DMS 273 (cell line): Measurements from ENCODE around the gene RERE.

Experiments used
- DNase-seq: peaks from one replicate; lab custom pipeline; 2025; ENCODE audit not compliant: unreplicated experiment; lab: John Stamatoyannopoulos, UW

Gene RERE

DNA sequence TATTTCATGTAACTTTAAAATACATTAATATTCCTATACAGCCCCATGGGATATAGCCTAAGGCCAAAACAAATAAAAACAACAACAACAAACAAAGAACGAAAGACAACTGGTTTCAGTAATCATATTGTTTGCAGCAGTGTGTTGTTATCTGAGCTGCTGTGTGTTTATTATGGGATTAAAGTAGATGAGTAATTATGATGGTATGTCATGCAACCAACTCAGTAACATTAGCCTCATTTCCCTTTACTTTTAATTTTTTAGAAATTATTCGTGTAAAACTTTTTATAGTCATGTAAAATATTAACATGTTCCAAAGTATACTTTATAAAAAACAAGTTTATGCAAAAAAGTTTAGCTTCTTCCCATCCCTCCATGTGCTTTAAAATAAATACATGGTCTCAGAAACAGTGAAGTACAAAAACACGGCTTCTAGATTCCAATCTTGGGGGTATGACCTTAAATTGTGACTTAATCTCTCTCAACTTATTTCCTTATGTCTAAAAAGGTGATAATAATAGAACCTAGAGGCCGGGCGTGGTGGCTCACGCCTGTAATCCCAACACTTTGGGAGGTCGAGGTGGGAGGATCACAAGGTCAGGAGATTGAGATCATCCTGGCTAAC is 323.4 kb downstream of the RERE start:
- no peak for DNase-seq

DNA sequence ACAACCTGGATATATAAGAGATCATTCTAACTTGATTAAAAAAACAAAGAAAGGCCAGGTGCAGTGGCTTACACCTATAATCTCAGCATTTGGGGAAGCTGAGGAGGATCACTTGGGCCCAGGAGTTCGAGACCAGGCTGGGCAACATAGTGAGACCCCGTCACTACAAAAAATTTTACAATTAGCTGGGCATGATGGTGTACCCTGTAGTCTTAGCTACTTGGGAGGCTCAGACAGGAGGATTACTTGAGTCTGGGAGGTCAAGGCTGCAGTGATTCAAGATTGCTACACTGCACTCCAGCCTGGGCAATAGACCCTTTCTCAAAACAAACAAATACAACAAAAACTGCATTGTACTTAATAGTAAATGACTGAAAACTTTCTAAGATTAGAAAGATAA is 330.2 kb downstream of the RERE start:
- no peak for DNase-seq

DNA sequence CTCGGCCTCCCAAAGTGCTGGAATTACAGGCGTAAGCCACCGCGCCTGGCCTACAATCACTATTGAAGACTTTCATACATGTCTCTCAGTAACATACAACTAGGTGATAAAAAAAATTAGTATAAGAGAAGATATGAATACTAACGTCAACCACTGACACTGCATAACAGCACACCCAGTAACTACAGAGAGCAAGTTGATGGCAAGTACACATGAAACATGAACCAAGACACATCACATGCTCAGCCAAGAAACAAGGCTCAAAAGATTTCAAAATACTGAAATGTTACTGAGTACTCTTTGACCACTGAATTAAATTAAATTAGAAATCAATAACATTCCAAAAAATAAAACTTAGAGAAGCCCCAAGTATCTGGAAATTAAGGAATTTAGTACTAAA is 331.4 kb downstream of the RERE start:
- no peak for DNase-seq

DNA sequence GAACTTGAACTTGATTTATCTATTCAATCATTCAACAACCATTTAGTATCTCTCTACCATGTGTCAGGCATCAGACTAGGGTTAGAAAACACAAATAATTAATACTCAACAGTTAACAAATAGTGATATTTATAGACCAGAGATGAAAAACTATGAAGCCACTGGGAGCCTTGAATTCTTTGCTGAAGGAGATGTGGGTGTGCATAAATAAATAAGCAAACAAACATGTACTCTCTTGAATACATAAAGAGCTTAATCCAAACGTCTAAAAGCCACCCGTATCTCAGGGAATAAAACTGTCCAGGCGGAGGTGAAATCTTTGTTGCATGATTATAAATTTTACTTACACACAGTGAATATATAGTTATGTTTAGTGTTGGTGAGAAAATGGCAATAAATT is 333.9 kb downstream of the RERE start:
- no peak for DNase-seq

DNA sequence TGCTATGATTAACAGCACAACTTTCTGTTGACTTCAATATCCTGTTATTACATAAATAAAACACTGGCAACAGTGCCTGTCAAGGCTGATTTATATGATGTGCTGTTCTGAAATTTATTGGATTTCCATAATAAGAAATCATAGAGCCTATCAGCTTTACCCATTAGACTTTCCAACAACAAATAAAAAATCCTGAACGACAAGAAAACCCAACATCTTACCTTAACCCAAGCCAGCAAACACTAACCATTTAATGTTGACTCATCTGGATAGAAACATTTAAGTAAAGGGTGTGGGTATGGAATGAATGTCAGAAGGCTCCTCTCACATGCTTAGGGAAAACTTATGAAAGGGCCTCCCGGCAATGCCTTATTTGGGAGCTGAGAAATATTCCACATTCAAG is 334.5 kb downstream of the RERE start:
- no peak for DNase-seq

DNA sequence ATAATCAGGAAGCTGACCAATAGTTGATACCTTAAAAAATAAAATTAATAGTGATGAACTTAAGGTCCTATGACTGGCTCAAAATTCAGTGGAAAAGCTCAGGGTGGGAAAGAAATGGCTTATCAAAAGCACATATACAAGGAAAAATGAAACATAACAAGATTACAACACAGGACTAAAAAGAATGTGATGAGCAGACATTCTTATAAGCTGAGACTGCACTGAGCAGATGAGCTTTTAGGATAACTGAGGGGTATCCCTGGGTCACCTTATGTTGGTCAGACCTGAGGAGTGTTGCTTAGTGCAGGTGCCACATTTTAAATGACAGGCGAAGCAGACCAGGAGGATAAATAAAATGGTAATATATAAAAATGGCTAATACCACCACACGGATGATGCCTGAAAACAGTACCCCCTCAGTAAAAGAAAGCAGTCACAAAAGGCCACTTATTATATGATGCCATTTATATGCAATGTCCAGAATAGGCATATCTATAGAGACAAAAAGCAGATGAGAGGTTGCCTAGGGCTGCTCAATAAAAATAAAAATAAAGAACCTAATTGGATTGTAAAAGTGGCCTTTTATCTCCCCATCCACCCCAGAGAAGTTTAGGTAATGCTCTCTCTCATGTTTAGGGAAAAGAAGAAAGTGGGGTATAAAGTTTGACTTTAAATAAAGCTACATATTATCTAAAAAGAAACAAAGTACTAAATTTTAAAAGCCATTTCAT is 335.6 kb downstream of the RERE start:
- DNase-seq: no peak

DNA sequence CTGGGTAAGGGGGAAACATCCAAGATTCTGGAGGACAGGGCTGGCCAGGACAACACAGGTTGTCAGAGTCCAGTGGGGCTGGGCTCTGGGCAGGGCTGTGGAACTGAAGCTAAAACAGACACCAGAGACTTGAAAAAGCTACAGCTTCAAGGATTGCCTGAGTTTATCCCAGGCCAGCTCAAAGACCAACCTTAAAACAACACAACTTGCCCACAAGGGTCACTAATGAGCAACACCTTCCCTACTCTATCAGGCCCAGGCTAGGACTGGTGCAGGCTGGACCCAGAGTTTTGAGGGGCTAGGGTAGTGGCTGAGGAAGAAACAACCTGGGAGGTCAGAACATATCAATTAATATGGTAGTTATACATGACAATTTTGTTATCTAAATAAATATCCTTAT is 338.9 kb downstream of the RERE start:
- DNase-seq: no peak

DNA sequence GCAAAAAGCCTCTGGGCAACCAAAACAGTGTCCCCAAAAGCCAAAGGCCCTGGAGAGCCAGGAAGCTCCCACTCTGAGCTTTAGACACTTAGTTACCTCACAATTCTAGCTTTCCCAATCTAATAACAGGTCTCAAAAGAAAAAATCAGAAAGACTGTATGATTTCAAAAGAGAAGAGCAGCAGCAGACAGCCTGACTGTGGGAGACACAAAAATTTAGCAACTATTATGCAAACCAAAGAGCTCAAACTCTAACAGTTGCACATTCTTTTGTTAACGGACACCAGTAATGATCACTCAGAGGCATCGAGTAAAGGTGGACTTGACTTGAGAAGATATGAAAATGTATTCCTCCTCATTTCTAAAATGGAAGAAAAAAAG is 339.5 kb downstream of the RERE start:
- no peak for DNase-seq

DNA sequence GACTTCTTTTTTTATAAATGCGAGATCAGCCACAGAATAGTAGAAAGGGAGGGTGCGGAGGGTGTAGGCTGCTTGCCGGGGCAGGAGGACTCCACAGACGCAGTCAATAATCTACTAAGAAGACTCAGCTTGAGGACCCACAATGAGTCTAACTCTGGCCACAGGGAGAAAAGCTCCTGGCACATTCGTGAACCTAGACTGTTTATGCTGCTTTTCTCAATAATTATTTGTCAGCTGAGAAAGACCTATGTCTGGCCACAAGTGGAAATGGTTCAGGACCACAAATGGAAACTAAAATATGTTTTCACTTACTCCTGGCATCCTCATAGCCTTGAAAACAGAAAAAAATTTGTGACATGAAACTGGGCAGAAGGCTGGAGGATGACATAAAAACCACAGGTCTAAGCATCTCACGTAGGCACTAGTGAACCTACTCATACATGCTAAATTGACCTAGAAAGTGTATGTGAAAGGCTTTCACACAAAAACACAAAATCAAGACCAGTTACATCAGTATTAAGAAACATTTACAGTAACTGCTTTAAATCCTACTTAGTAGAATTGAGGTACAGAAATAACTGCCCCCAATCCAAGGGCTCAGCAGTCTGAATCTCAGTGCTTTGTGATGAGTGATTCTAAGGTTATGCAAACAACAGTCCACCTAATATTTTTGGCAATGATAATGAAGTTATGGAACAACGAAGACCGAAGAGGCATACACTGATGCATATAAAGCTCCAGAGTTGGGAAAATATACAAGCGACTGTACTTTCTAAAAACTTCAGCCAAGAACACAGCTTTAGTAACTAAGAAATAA is 340.1 kb downstream of the RERE start:
- no peak for DNase-seq

DNA sequence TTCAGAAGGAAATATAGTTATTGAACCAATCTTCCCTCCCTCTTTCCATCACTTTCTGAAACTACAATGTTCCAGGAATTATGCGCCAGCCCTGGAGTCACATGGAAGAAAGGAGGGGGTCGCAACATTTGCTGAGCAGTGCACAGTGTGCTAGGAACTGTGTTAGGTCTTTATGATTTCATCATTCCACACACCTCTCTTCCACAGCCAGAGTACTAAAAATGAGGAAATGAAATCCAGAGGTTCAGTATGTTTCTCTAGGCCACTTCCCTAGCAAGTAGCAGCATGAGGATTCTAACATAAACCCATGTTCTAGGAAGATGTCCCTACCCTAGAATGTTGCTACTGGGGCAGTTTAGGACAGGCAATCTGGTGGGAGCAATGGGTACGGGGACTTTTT is 341.4 kb downstream of the RERE start:
- DNase-seq: no peak

DNA sequence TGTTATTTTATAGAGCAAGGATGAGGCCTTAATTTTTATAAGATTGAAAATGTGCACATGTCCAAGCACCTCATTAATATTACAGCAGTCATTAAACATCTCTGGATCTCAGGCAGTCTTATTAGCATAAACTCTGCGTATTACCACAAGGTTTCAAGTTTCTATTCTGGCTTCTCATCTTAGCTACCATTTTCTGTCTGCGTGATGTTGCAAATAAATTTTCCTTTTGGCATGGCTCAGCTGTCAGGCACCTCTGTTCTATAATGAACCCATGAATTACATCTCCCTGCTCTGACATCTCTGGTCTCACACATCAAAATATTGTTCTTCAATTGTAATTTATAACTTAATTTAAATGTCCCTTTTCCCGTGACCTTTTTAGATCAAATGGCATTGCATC is 343.1 kb downstream of the RERE start:
- peak; percentile 68 for DNase-seq

DNA sequence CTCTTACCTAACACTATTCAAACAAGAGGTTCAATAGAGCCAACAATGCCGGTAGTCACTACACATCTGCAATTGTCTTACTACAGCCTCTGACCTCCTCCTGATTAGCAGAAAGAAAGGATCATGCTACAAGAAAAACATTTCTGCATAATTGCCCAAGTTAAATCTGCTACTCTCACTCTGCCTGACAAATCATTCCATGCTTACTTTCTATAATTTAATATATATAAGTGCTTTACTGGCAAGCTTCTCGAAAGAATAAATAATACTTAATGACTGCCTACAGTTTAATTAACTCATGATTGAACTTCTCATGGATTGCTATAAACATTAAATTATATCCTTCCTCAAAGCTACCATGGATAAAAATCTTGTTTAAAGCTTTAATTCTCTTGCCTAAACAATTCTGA is 343.5 kb downstream of the RERE start:
- DNase-seq: no peak

DNA sequence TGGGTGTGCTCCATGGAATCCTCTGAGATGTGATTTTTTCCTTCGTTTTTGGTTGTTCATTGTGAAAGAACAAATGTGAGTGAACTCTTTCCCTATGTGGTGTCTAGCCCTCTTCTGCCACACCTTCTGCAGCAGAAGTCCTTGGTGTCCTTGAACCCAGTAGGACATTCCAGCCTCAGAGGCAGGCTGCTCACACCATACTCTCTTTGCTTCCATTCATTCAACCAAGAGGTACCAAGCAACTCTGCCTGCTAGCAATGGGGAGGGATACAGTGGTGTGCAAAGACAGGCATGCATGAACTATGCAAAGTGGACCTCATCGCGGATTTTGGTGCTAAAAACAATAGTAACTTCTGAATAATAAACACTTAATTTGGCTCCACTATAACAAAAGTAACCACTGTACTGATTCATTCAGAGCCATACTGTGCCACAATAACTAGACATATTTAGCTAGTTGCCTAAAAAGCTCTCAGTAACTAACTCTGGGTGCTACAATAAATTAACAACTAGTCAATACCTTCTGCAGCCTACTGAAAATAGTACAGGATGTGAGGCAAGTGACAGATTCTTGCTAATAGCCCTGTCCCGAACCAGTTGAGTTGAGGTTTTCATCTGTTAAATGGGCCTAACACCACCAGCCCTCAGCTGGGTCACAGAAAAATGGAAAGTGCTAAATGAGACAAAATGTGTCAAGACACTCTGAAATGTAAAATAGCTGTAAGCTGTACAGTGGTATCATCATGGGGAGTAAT is 344.1 kb downstream of the RERE start:
- no peak for DNase-seq

DNA sequence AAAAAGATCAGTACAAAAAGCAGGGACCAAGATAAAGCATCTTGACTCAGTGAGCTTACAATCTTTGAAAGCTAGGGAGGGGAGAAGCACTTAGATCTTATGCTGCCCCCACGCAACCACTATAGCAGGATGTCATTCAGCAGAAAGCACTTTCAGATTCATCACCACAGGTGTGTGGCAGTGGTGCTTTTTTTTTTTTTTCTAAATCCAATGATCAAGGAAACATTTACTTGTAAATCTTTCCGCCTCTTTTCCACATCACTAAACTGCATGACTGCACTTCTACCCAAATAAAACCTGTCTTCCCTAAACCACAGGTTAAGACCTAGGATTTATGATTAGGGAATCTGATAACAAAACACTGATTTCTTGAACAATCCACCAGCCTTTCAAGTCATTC is 344.8 kb downstream of the RERE start:
- no peak for DNase-seq

DNA sequence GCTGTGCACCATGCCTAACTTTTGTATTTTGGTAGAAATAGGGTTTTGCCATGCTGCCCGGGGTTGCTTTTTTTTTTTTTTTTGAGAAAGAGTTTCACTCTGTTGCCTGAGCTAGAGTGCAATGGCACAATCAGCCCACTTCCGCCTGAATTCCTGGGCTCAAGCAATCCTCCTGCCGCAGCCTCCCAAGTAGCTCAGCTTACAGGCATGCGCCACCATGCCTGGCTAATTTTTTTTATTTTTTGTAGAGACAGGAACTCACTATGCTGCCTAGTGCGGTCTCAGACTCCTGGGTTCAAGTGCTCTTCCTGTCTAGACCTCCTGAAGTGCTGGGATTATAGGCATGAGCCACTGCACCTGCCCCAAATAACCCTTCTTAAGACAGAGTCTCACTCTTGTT is 346.0 kb downstream of the RERE start:
- no peak for DNase-seq

DNA sequence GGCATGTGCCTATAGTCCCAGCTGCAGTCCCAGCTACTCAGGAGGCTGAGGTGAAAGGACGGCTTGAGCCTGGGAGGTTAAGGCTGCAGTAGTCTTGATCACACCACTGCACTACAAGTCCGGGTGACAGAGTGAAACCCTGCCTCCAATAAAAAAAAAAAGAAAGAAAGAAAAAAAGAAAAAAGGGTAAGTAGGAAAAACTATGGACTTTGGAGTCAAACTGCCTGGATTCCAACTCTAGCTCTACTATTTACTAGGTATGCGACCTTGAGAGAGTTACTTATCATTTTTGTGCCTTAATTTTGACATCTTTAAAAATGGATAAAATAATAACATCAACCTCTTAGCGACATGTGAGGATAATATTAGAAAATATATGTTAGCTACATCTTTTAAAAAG is 348.7 kb downstream of the RERE start:
- no peak for DNase-seq

DNA sequence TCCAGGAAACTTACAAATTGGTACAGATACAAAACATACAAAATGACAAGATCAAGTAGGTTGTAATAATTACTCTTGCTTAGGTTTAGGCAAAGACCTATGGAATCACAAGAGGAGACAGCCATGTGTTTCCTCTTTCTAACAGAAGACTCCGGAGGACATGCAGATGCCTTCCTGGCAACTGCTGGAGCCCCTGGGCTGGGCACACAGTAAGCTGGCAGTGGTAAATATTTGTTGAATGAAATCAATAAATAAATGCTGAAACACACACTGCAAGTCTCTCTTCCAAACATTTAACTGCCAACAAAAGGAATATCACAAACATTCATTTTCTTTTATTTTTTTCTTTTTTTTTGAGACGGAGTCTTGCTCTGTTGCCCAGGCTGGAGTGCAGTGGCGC is 350.1 kb downstream of the RERE start:
- no peak for DNase-seq

DNA sequence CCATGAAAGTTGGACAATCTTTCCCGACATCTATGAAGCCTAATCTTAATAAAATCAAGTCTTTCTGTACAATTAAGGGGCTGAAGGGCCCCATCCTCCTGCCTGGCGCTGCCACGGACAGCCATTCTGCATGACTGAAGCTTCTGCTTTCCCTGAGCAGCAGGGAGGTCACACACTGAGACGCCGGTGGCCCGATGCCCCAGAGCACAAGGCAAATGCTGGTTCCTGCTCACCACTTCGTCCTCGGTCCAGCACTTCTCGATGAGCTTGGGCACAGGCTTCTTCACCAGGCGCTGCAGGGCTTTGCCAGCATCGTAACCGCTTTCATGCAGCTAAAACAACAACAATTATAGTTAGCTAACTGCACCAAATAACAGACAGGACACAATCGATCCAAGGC is 351.7 kb downstream of the RERE start:
- DNase-seq: no peak

DNA sequence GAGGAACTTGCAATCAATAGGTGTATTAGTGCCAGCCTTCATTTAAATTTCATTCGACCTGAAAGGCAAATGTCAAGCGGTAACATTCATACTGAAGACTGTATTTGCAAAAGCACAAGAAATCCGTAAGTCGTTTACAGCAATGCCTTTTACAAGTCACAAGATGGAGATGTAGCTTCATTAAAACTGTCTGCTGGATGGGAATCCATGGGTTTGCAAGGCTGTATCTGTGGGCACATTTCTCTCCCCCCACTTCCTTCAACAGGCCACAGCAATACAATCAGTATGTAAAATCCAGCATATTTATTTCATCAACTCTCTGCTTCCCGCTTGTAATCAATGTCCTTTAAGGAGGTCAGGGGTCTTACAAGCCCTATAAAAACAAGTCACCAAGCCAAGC is 352.4 kb downstream of the RERE start:
- DNase-seq: no peak

DNA sequence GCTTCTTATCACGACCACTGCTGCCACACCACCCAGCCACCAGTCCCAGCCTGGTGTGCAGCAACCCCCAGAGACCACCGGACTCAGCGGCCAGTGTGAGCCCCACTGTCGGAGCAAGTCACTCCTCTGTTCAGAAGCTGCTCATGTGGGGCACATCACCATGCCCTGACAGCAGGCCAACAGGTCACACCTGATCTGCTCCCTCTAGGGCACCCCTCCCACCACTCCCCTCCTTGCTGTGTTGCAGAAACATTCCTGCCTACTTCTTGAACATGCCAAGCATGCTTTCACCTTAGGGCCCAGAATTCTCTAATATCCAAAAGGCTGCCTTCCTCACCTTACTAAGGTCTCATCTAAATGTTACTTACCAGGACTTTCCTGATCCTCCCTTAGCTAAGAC is 353.1 kb downstream of the RERE start:
- DNase-seq: no peak

DNA sequence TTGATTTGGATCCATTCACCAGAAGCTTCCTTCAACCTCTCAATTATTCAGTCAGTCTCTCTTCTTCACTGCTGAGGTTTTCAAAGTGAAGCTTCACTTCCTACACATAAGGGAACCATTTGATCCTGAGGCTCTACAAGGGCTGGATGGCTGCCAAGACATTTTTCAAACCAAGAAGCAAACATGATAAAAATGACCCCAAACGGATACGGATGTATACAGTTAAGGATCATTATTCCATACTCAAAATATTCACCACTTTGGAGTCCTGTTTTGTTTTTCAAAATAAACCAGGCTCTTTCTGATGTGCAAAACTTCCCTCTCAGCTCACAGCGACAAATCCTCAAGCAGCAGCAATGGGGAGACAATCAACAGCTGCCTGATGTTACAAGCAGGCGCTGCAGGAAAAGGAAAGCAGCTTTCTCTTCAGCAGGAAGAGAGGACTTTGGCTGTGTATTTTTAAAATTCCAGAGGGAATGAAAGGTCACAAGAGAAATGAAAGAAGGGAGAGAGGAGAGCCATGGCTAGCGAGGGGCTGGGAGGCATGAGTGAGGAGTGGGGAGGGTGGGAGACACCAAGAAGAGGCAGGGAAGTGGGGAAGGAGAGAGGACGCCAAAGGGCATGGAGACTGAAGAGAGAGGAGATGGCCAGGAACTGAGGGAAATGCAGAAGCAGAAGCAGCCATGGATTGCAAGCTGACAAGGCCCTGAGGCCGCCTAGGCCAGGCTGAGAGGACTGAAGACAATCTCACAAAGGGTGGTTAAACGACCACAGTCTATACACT is 354.1 kb downstream of the RERE start:
- peak; percentile 39 for DNase-seq
